A673 (cell line): Measurements from ENCODE around the gene ZFPM1.

Experiments used
- EZH2 ChIP-seq: fragments of 200-600 bp; sonication (generic); IDR thresholded peaks from 2 replicates; pipeline ENCODE4 v1.6.1; 2017; ENCODE audit warnings: borderline replicate concordance, low read depth, mild to moderate bottlenecking, mixed read lengths, antibody characterized with exemption, low read length; ENCODE audit not compliant: poor library complexity, severe bottlenecking
- TF ChIP-seq, protein P1 (sequence below): fragments of 300-800, 200-600 bp; sonication (generic); conservative IDR thresholded peaks from 2 replicates; pipeline ENCODE4 v1.5.1; 2017; ENCODE audit warnings: low read depth, mild to moderate bottlenecking, antibody characterized with exemption, low read length, moderate library complexity, mixed read lengths

DNA sequence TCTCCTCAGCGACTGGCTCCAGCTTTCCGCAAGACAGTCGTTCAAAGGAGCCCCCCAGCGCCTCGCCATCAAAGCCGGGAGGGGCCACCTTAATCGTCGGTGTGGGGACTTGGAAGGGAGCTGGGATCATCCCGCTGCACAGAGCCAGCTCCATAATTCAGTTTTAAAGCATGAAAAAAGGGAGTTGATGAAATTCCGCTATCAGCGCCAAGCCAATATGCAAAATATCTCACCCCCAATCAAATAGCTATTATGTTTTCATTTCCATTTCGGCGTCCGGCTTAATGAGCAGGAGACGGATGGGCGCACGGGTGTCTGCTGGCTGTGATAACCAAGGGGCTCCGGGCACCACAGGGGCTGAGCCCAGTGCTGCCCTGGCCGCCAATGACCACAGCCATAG lies 27.7 kb downstream of the ZFPM1 start:
- TF ChIP-seq, protein P1, sequence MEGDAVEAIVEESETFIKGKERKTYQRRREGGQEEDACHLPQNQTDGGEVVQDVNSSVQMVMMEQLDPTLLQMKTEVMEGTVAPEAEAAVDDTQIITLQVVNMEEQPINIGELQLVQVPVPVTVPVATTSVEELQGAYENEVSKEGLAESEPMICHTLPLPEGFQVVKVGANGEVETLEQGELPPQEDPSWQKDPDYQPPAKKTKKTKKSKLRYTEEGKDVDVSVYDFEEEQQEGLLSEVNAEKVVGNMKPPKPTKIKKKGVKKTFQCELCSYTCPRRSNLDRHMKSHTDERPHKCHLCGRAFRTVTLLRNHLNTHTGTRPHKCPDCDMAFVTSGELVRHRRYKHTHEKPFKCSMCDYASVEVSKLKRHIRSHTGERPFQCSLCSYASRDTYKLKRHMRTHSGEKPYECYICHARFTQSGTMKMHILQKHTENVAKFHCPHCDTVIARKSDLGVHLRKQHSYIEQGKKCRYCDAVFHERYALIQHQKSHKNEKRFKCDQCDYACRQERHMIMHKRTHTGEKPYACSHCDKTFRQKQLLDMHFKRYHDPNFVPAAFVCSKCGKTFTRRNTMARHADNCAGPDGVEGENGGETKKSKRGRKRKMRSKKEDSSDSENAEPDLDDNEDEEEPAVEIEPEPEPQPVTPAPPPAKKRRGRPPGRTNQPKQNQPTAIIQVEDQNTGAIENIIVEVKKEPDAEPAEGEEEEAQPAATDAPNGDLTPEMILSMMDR = no peak
- TF ChIP-seq EZH2 = no peak
